ENCODE results near the gene PIK3AP1.

GRCh38 chr10:96752375-96752774, 32.1 kb upstream of the PIK3AP1 start:
- TF ChIP-seq CTCF (IDR thresholded peaks at IDR 0.05) (no peak), EZH2phosphoT487 (IDR thresholded peaks at IDR 0.05) (no peak)
